ENCODE measurements around the gene TRIM49C. TPM values are rescaled to one million over a fixed set of nuclear protein-coding genes. Genes with fewer than 3 reads are reported as not detected.

TRIM49C gene
- total RNA-seq = not detected in 2 replicates

GRCh38 chr11:90030806-90031205, at the start of gene TRIM49C:
Gene TRIM49C (plus strand): TSS chr11:90031106. CDS start chr11:90035212, 4,106 bp downstream.

GRCh38 chr11:90085650-90086049, 54.7 kb downstream of the TRIM49C start, which contains the start of gene UBTFL1:
Gene UBTFL1 (plus strand): TSS chr11:90085950. CDS start chr11:90085950, 0 bp downstream.

Other genes starting within 250 kb of the TRIM49C start
- not detected in 2 replicates for gene TRIM49, start 222.5 kb upstream of the TRIM49C start, total RNA-seq
- gene TRIM64B, start 152.6 kb upstream of the TRIM49C start, total RNA-seq = not detected in 2 replicates
- gene TRIM49D1, start 108.9 kb upstream of the TRIM49C start, total RNA-seq = not detected in 2 replicates
- gene TRIM49D2, start 107.0 kb upstream of the TRIM49C start, total RNA-seq = not detected in 2 replicates
- not detected in 2 replicates for gene TRIM64, start 65.1 kb upstream of the TRIM49C start, total RNA-seq
- gene UBTFL1, start 54.8 kb downstream of the TRIM49C start, total RNA-seq = not detected in 2 replicates
- gene NAALAD2, start 103.6 kb downstream of the TRIM49C start, total RNA-seq = under 0.01 and 0.19 TPM in 2 replicates
- gene CHORDC1, start 191.9 kb downstream of the TRIM49C start, total RNA-seq = 43.0 and 46.7 TPM in 2 replicates